Measurements from ENCODE around the gene PPIL6. TPM values are rescaled to one million over a fixed set of nuclear protein-coding genes. Genes with fewer than 3 reads are reported as not detected.
"Not testable (repeated sequence)": the region's sequence is repeated elsewhere in the genome, so short reads cannot be mapped to it uniquely, and the experiment has no call there.

The PPIL6 gene
- total RNA-seq, 2 donors from 2014 or later: 1.2 to 1.9 TPM

- intact Hi-C loops (cut with DNase I): no loop called here
- DNase-seq (ENCODE audit: low spot score): no peak
These were observed 29.3 kb upstream of the PPIL6 start for GRCh38 chr6:109469591-109470189.

DNA sequence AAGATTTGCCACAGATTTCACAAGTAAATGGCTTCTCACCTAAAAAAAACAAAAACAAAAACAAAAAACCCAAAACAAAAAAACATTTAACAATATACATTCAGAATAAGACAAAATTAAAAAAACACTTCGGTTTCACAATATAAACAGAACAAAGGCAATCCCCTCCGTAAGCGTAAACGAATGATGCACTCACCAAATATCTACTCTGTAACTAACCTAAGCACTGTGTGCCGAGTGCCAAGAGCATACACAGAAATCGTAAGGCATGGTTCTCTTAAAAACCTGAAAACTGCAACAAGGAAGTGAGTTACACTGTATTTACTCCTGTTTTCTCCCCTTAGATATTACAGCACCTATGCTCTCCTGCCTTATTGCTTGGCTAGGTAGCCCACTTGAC lies 27.3 kb upstream of the PPIL6 start:
- intact Hi-C loops (cut with DNase I): no loop called here
- DNase-seq (ENCODE audit: low spot score): no peak

DNA sequence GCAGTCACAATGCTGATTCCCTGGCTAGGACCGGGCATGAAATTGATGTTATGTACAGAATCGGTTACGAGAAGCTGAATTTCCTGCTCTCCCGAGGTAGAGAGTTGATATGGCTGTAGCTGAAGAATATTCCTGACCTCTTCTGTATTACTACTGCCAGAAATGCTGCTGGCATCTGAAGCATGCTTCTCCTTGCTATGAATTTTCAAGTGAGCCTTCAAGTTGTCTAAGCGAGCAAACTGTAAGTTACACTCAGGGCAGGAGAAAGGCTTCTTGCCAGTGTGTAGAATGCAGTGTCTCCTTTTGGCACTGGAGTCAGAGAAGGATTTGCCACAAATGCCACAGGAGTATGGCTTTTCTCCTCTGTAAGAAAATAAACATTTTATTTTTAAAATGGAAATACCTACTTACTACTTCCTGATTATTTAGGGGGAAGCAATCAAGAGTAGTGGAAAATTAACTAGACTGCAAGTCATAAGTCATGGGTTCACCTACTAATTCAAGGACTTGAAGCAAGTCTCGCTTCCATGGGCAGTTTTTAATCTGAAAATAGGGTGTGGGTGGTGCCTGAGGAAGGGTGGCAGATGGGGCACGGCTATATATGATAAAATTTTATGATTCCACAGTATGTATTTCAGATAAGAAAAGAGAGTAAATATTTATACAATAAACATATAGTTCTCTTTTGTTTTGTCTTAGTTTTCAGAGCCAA lies 25.9 kb upstream of the PPIL6 start:
- intact Hi-C loops (cut with DNase I): no loop called here
- DNase-seq (ENCODE audit: low spot score): no peak

DNA sequence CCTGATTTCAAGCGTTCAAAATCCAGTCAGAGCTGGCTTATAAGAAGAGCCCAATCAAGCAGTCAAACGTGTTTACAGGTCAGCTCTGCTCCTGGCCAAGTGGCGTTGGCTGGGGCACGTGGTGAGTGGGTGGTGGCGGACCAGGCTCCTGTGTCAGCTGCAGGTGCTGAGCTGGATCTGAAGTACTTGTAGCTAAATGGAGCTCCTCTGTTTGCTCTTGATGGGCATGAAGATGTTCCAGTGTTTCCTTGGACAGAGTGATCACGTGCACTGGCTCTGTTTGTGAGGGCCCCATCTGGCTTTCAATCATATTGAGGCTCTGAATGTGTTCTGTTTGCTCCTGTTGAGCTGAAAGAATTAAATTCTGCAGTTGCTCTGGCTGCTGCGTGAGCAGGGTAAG lies 25.3 kb upstream of the PPIL6 start:
- intact Hi-C loops (cut with DNase I): no loop called here
- DNase-seq (ENCODE audit: low spot score): no peak

DNA sequence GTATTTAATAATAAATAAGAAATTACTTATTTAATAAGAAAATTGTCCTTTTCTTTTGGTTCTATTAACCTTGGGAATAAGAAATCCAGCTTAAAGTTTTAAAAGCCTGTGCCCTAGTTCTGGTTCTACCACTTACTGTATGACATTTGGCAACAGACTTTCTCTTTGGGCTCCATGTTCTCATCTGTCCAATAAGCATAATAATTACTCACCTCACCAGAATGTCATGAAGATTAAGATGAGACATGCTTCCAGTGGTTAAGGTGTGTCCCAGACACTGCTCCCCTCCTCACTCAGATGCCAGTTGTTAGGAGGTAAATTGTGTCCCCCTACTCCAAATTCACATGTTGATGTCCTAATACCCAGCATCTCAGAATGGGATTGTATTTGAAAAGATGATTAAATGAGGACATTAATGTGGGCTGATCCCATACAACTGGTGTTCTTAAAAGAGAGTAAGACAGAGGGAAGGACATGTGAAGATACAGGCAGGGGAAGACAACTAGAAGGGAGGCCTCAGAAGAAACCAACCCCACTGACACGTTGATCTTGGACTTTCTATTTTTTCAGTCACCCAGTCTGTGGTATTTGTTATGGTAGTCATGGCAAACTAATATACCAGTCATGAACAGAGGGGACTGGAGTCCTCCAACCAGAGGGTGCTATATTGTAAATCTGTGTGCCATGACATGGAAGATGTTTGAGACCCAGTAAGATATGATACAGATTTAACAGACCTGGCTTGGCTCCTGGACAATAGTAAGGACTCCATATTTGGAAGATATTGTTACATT lies 21.5 kb upstream of the PPIL6 start:
- no peak for DNase-seq (ENCODE audit: low spot score)
- intact Hi-C loops (cut with DNase I): no loop called here

DNA sequence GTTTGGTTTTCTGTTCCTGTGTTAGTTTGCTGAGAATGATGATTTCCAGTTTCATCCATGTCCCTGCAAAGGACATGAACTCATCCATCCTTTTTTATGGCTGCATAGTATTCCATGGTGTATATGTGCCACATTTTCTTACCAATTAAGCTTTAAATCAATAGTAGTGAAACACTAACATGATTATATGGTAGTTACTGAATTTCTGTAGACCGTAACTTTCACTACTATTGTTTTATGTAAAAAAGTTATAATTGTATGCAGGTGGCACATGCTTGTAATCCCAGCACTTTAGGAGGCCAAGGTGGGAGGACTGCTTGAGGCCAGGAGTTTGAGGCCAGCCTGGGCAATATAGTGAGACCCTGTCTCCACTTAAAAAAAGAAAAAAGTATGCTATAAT lies 20.8 kb upstream of the PPIL6 start:
- intact Hi-C loops (cut with DNase I): not testable (repeated sequence)

GRCh38 chr6:109460161-109460829 lies 19.9 kb upstream of the PPIL6 start:
- DNase-seq (ENCODE audit: low spot score): no peak
- intact Hi-C loops (cut with DNase I): no loop called here

More for the DNA sequence above, 20.8 kb upstream of the PPIL6 start:
- not testable (repeated sequence) for DNase-seq (ENCODE audit: low spot score)

GRCh38 chr6:109458774-109459531 lies 18.5 kb upstream of the PPIL6 start:
- DNase-seq (ENCODE audit: low spot score): no peak
- intact Hi-C loops (cut with DNase I): no loop called here

DNA sequence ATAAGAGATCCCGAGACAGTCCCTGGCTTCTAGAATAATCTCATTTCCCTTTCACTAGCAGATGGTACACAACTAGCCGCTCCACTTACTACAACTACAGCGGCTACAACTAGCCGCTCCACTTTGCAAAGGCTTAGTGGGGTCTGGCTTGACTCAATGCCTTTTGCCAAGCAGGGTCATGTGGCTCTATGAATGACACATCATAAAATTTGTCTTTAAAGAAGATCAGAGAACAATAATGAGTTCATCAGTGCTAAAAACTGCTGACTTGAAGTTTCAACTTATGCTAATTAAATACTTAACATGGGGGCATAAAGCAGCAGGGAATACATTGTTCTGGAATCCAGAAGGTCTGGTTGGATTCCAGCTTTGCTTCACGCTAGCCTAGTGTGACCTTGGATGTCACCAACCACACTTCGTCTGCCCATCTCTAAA lies 17.2 kb upstream of the PPIL6 start:
- intact Hi-C loops (cut with DNase I): no loop called here
- no peak for DNase-seq (ENCODE audit: low spot score)

DNA sequence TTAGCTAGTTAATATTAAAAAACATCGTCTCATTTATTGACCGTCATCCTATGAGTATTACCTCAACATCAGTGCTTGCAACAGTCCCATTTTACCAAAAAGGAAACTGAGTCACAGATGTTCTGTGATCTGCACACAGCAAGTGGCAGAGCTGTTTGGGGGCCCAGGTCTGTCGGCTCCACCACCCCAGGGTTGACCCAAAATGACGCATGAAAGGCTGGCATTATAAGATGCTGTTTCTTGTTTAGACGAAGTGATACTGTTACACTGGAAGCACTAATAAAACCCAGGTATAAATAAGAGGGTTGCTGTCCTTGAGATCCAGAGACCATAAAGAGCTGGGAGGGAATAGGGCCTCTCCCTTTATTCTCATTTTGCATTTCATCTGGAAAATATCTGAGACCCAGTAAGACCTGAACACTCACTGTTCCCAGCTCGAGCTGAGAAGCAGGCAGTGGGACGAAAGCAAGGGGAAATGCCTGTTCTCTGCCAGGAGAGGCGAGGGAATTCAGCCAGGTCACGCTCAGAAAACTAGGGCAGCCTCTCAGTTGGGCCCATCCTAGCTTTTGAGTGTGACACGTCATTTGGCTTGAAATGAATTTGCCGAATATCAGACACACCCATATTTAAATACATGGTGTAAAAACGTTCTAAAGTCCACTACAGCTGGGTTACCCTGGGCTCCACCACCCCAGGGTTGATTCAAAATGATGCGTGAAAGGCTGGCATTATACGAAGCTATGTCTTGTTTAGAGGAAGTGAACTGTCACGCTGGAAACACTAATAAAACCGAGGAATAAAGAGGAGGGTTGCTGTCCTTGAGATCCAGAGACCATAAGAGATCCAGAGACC lies 16.5 kb upstream of the PPIL6 start:
- peak; percentile 92 for DNase-seq (ENCODE audit: low spot score)
- intact Hi-C loops (cut with DNase I): no loop called here

GRCh38 chr6:109456111-109456583 lies 15.7 kb upstream of the PPIL6 start:
- intact Hi-C loops (cut with DNase I): no loop called here
- DNase-seq (ENCODE audit: low spot score): no peak

GRCh38 chr6:109455437-109456110 lies 15.1 kb upstream of the PPIL6 start, which contains the start of gene MICAL1:
TSS of gene MICAL1 (minus strand) at chr6:109455772. CDS start at chr6:109454196, 1,576 bp downstream.
- intact Hi-C loops (cut with DNase I): no loop called here
- peak; percentile 94 for DNase-seq (ENCODE audit: low spot score)

DNA sequence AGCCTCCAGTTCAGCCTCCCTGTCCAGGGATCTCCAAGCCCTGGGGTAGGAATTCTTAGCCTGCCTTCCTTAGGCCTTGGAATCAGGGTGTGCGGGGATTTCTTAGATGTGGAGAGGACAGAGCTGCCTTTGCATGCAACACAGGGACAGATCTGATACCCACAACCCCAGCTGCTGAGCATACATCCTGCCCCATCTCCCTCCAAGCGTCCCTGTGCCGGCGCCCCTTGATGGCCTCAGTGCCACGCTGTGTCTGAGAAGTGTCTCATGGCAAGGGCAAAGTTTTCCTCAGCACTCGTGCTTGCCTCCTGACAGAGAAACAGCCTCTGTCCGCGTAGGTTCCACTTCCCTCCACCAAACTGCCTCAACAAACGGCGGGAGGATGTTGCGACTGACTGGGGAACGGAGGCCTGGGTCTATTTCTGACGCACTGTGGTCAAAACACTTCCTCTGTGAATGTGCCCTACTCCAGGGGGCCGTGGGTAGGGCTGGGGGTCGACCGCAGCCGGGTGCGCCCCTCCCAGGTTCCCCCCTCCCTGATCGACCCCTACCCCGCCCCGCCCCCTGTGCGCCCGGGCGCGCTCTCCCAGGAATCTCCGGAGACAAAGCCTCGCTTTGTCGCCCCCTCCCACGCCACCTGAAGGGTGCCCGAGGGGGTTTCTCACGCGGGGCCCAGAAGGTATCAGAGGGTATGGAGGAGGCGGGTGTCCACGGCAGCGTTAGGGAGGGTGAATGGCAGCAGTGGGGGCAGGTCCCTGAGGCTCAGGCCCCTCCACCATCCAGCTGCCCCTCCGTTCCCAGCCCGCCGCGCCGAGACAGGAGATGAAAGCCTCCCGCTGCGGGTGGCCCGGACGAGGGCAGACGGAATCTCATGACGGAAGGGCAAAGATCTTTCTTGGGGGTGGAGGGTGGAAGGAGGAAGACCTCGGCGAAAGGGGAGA lies 14.3 kb upstream of the PPIL6 start:
- DNase-seq (ENCODE audit: low spot score): no peak
- intact Hi-C loops (cut with DNase I): no loop called here

GRCh38 chr6:109453594-109454495 lies 13.4 kb upstream of the PPIL6 start:
- no peak for DNase-seq (ENCODE audit: low spot score)

DNA sequence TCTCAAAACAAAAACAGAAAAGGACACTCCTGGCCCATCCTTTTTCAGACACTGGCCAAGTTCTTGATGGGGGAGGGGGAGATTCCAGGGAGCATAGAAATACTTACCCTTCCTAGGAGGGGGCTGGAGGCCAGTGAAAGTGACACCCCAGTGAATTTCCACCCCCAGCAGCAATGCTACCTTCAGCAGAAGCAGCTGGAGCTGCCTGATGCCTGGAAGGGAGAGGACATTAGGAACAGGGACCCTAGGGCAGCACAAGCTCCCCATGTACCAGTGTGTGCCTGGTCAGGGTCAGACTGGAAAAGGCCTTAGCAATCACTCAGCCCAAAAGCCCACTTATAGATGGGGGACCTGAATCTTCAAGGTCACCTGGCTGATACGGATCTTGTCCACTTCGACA lies 12.7 kb upstream of the PPIL6 start:
- no peak for DNase-seq (ENCODE audit: low spot score)

More at GRCh38 chr6:109453594-109454495, 13.4 kb upstream of the PPIL6 start:
- intact Hi-C loops (cut with DNase I): no loop called here

More for the DNA sequence above, 12.7 kb upstream of the PPIL6 start:
- intact Hi-C loops (cut with DNase I): no loop called here

Data from posterior vena cava (tissue), 2 donors.